ENCODE data around the gene IKZF2. TPM values are rescaled to one million over a fixed set of nuclear protein-coding genes. Genes with fewer than 3 reads are reported as not detected.

Gene IKZF2
- total and polyA plus RNA-seq, 7 experiments from 2014 or later: 0.26 to 23.4 (median 6.1) TPM

Other genes with a start within 250 kb of the IKZF2 start
- 1 to 10 TPM; 4.7 to 9.7 (median 6.2) TPM for gene SPAG16, start 132.9 kb upstream of the IKZF2 start, total RNA-seq
- 10 to 100 TPM; 11.7 to 20.2 TPM for gene SPAG16, start 132.9 kb upstream of the IKZF2 start, polyA plus RNA-seq